GM19468 (cell line): ENCODE results near the gene HELZ.
"Not testable (repeated sequence)": the region's sequence is repeated elsewhere in the genome, so short reads cannot be mapped to it uniquely, and the experiment has no call there.

Experiments
- ATAC-seq: cut with Tn5 transposase; IDR thresholded peaks from one replicate; pipeline ENCODE4 v1.9.1; 2021; ENCODE audit warnings: mild to moderate bottlenecking, moderate library complexity, moderate number of reproducible peaks; ENCODE audit not compliant: unreplicated experiment; ENCODE audit errors: extremely low read depth

Gene HELZ

DNA sequence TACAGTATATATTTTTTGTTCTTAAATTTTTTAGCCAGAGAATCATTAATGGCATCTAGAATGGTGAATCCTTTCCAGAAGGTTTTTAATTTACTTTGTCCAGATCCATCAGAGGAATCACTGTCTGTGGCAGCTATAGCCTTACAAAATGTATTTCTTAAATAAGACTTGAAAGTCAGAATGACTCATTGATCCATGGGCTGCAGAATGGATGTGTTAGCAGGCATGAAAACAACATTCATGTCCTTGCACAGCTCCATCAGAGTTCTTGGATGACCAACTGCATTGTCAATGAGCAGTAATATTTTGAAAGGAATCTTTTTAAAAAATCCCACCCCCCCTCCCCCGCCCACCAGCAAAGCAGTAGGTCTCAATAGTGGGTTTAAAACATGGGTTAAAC, 149.2 kb downstream of the HELZ start:
- no peak for ATAC-seq

GRCh38 chr17:67095291-67095690, 149.7 kb downstream of the HELZ start:
- not testable (repeated sequence) for ATAC-seq

DNA sequence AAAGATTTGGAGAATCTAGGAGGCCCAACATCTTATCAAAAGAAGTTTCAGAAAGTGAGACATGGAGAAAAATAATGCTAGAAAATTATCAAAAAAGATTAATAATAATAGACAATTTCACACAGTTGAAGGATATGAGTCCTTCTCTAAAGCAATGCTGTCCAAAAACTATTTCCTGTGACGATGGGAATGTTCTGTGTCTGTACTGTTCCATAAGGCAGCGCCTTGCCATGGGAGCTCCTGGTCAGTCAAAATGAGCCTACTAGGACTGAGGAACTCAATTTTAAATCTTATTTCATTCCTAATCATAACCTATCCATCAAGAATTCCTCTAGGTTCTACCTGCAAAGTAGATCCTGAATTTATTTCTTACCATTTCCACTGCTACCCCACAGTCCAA, 151.6 kb downstream of the HELZ start:
- ATAC-seq = no peak

DNA sequence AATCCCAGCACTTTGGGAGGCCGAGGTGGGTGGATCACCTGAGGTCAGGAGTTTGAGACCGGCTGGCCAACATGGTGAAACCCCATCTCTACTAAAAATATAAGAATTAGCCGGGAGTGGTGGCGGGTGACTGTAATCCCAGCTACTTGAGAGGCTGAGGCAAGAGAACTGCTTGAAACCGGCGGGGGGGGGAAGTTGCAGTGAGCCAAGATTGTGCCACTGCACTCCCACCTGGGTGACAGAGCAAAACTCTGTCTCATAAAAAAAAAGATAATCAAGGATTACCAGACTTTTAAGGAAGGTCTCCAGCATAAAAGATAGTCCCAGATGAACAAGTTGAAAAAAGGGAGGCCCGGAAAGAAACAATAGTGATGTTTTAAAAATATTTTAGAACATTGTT, 152.3 kb downstream of the HELZ start:
- not testable (repeated sequence) for ATAC-seq

DNA sequence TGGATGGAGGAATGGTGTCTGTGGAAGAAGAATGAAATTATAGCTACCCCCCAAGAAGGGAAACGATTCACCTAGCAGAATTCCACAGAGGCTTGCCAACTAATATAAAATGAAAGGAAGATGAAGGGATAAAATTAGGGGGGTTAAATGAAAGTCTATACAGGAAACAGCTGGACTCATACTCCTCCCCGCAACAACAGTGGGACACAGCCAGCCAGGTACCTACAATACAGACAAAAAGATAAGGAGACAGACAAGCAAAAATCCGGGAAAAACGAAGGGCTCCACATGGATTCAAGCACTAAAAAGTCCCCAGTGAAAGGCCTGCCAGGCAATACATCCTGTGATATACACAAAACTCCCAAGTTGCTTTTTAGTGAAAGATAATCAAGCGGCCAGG, 152.7 kb downstream of the HELZ start:
- ATAC-seq = no peak

- ATAC-seq = no peak
These were observed 154.7 kb downstream of the HELZ start for GRCh38 chr17:67090341-67090740.

DNA sequence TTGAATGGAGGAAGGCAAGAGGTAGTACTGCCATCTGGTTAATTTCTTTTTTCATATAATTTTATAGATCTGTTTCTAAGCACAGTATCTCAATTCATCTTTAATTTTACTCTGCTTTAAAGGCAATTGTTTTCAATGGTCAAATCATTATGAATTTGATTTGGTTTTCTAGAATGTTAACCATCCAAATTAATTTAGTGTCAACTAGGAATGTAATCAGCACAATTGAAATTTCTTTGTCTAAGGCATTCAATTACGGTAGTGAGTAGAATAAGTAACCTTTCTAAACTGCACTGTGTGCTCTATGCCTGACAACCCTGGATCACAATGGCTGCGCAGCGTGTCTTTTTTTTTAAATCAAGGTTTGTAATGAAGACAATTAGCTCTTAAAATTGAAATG, 156.4 kb downstream of the HELZ start:
- ATAC-seq = no peak

DNA sequence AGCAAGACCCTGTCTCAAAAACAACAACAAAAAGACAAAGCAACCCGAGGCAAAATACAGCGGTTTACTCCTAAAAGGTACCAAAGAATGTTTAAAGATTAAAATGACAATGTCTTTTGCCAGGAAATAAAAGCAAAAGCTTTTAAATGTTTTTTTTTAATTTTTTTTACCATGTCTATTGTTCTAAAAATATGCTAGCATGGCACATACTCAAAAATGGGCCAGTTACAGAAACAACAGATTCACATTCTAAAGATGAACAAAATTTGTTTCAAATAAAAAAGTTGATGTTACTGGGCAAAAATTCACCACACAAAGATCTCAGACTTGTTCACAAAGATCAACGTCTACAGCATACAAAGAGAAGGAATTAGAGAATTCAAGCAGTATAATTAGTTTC, 159.6 kb downstream of the HELZ start:
- ATAC-seq = no peak

GRCh38 chr17:67082107-67082506, 162.9 kb downstream of the HELZ start:
- ATAC-seq = peak; percentile 72

- no peak for ATAC-seq
These were observed 164.2 kb downstream of the HELZ start for GRCh38 chr17:67080804-67081203.

GRCh38 chr17:67079491-67079890, 165.5 kb downstream of the HELZ start:
- ATAC-seq = no peak

- ATAC-seq = no peak
These were observed 166.7 kb downstream of the HELZ start for GRCh38 chr17:67078292-67078691.

GRCh38 chr17:67076290-67076689, 168.7 kb downstream of the HELZ start:
- no peak for ATAC-seq

- ATAC-seq = no peak
These were observed 170.2 kb downstream of the HELZ start for GRCh38 chr17:67074781-67075180.

DNA sequence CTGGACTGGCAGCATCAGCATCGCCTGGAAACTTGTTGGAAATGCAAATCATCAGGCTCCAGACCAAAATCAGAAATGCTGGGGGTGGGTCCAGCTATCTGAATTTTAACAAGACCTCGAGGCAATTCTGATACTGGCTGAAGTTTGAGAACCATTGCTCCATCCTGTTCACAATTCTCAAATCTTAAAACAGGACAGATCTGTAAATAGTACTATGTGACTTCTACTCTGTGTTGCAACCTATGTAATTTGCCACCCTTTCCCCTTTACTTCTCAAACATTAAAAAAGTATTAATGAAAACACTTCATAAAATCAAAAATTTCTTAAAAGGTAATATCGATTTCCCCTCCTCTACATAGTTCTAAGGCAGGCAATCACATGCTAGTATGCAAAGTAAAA, 172.1 kb downstream of the HELZ start:
- no peak for ATAC-seq

GRCh38 chr17:67071595-67071994, 173.4 kb downstream of the HELZ start:
- no peak for ATAC-seq

GRCh38 chr17:67069603-67070136, 175.3 kb downstream of the HELZ start:
- no peak for ATAC-seq

DNA sequence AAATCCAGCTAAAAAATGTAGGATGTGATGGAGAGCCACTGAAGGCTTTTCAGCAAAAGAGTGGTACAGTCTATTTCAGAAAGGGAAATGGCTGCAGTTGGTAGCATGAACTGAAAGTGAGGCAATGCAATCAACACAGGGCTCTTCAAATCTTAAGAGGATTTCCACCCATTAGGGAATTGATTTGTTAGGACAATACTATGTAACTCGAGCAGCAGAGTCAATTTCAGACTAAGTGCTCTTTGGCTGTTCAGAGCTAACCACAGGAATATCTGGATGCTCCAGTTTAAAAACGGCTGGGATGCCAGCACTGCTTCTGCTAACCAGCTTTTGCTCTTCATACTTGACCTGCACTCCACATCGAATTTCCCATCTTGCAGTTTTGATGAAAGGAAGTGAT, 176.0 kb downstream of the HELZ start:
- ATAC-seq = no peak

- no peak for ATAC-seq
These were observed 177.2 kb downstream of the HELZ start for GRCh38 chr17:67067571-67068482.

DNA sequence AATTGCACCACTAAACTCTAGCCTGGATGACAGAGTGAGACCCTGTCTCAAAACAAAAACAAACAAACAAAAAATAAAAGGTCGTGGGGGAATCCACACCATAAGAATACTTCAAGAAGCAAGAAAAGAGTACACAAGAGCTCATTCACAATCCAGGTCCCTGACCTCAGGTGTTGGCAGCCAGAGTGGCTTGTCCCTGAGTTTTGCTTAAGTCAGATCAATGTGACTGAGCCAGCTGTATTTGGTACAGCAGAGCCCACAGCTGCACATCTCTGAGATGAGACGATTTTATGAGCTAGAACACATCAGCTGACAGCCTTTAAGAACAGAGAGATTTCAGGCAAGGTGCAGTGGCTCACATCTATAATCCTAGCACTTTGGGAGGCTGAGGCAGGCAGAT, 178.3 kb downstream of the HELZ start:
- ATAC-seq = no peak

DNA sequence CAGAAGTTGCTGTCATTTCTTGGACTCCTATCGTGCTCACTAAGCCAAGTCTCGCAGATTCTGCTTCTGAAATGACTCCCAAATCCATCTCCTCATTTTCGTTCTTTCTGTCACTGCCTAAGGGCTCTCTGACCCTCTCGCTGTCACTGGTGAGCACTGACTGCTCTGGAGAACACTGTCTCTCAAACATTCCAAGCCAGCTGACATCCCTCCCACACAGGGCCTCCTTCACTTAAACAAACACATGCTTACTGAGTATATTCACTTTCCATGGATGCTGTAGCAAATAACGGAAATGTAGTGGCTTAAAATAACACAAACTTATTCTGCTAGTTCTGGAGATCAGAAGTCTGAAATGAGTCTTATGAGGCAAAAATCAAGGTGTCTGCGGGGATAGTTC, 181.9 kb downstream of the HELZ start:
- ATAC-seq = no peak

DNA sequence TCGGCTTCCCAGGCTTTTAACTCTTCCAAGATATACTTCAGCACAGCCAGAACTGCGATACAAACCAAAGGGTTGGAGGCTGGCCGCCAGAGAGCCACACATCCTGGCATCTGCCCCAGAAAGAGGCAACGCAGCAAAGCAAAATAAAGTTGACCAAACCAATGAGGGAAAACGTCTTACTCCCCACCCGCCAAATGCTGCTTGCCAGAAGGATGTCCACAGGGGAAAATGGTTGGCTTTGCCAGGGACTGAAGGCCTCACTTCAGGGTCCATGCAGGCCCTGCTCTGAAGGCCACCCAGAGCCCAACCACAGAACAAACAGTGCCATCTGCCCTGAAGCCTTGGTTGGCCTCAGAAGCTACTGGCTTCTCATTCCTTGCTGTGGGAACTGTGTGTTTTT, 185.6 kb downstream of the HELZ start:
- ATAC-seq = no peak
